ENCODE results near the gene TERF2IP. TPM values are rescaled to one million over a fixed set of nuclear protein-coding genes. Genes with fewer than 3 reads are reported as not detected.

TERF2IP gene
- total and polyA plus RNA-seq, 2 donors (not counting 1 experiment from before 2014, with no cell fraction given), result 63.1 to 74.6 TPM

DNA sequence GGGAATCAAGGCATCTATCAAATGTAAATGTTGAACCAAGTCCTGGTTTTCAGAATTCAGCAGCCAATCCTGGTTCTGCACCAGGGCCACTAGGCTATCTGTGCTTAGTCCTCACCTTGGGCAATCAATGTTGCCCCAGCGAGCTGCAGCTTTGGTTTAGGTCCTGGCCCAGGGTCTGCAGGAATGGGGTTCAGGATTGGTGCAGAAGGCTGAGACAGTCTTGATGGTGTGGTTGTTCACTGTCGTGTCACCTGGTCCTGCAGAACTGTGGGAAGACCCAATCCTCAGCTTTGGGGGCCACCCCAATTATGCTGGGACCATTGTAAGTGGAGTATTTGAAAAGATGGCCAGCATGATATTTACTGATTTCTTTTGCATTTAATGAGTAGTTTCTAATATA is 10.6 kb downstream of the TERF2IP start:
- Histone ChIP-seq H3K27me3 (replicated peaks in 1 of 4; ENCODE audit: control extremely low read depth in 1 of 4, control insufficient read depth in 3 of 4, insufficient read depth in 4 of 4, low read length in 3 of 4) (no peaks in the 10 kb centered on the region), H3K79me2 (ENCODE audit: control insufficient read depth, insufficient read depth, low read length) (peaks cover 34% of the 10 kb centered on the region), H3K4me2 (replicated peaks; ENCODE audit: low read depth, low read length, poor library complexity, severe bottlenecking) (no peak overlapping the region), H2AFZ (ENCODE audit: insufficient read depth, low read depth, low read length, poor library complexity, severe bottlenecking) (no peak overlapping the region), H3K9me3 (ENCODE audit: control extremely low read depth in 1 of 3, control insufficient read depth in 2 of 3, insufficient read depth in 1 of 3, low read length in 2 of 3) (no peaks in the 10 kb centered on the region), H3K9ac (ENCODE audit: low read length) (no peak overlapping the region), H3K4me3 (ENCODE audit: control extremely low read depth in 1 of 5, extremely low read depth in 1 of 5, insufficient read depth in 1 of 5, low read depth in 2 of 5, low read length in 4 of 5) (no peak overlapping the region), H3K4me1 (ENCODE audit: control insufficient read depth in 2 of 2, insufficient read depth in 2 of 2, low read length in 2 of 2) (peaks cover 4 to 8% of the 10 kb centered on the region in 2 donors), H3K36me3 (replicated peaks in 1 of 2; ENCODE audit: control extremely low read depth in 1 of 2, control insufficient read depth in 1 of 2, extremely low read depth in 1 of 2, insufficient read depth in 2 of 2, low read length in 1 of 2) (peaks cover 0 to 67% of the 10 kb centered on the region in 2 experiments), H3K27ac (ENCODE audit: low read length in 2 of 2) (no peak overlapping the region), H4K20me1 (ENCODE audit: control insufficient read depth, insufficient read depth, low read length, poor library complexity, severe bottlenecking) (peaks cover 57% of the 10 kb centered on the region)
- H3K27me3 Mint-ChIP-seq, result no peaks in the 10 kb centered on the region
- TF ChIP-seq CTCF (IDR thresholded peaks at IDR 0.05) (no peak), EZH2 (IDR thresholded peaks at IDR 0.05; ENCODE audit: borderline replicate concordance, insufficient read depth, low read depth, low read length, poor library complexity, severe bottlenecking) (no peak)
- H3K27ac Mint-ChIP-seq, result no peak overlapping the region
- no peak for DNase-seq
- intact Hi-C loops (cut with micrococcal nuclease), result no loop called here
- POLR2A ChIA-PET, result no interaction called here
- WGBS (ENCODE audit: insufficient coverage), result 94% methylated on average over 2 of the region's 2 CpGs
- no peak for ATAC-seq (ENCODE audit: low read depth)
- peaks cover 14% of the 10 kb centered on the region for H3K4me1 Mint-ChIP-seq
- no peak overlapping the region for H3K4me3 Mint-ChIP-seq
- H3K9me3 Mint-ChIP-seq (ENCODE audit: insufficient read depth), result no peaks in the 10 kb centered on the region
- CTCF ChIA-PET, result no interaction called here

GRCh38 chr16:75660321-75660720 is 12.7 kb downstream of the TERF2IP start:
- CTCF ChIA-PET, result interaction anchor here (1.3 kb wide), 1 partner anchor 13 kb away, joined by 5 read pairs; the partner anchor contains the start of genes KARS1 and TERF2IP
- peaks cover 13% of the 10 kb centered on the region for H3K79me2 ChIP-seq (ENCODE audit: control insufficient read depth, insufficient read depth, low read length)
- H3K9me3 ChIP-seq (ENCODE audit: control extremely low read depth in 1 of 3, control insufficient read depth in 2 of 3, insufficient read depth in 1 of 3, low read length in 2 of 3), result no peaks in the 10 kb centered on the region
- H3K9me3 Mint-ChIP-seq (ENCODE audit: insufficient read depth), result no peaks in the 10 kb centered on the region
- H3K27ac Mint-ChIP-seq, result no peak overlapping the region
- POLR2A ChIA-PET, result no interaction called here
- intact Hi-C loops (cut with micrococcal nuclease), result no loop called here
- no peak overlapping the region for H3K4me2 ChIP-seq (replicated peaks; ENCODE audit: low read depth, low read length, poor library complexity, severe bottlenecking)
- 100% methylated on average over 1 of the region's 6 CpGs for WGBS (ENCODE audit: insufficient coverage)
- H3K27ac ChIP-seq (ENCODE audit: low read length in 2 of 2), result no peak overlapping the region
- H3K4me3 Mint-ChIP-seq, result no peak overlapping the region
- no peak overlapping the region for H2AFZ ChIP-seq (ENCODE audit: insufficient read depth, low read depth, low read length, poor library complexity, severe bottlenecking)
- no peak overlapping the region for H3K9ac ChIP-seq (ENCODE audit: low read length)
- H3K4me1 ChIP-seq (ENCODE audit: control insufficient read depth in 2 of 2, insufficient read depth in 2 of 2, low read length in 2 of 2), result no peaks in the 10 kb centered on the region
- H3K36me3 ChIP-seq (replicated peaks in 1 of 2; ENCODE audit: control extremely low read depth in 1 of 2, control insufficient read depth in 1 of 2, extremely low read depth in 1 of 2, insufficient read depth in 2 of 2, low read length in 1 of 2), result peaks cover 0 to 56% of the 10 kb centered on the region in 2 experiments
- TF ChIP-seq CTCF (IDR thresholded peaks at IDR 0.05) (no peak), EZH2 (IDR thresholded peaks at IDR 0.05; ENCODE audit: borderline replicate concordance, insufficient read depth, low read depth, low read length, poor library complexity, severe bottlenecking) (no peak)
- H3K4me1 Mint-ChIP-seq, result peaks cover 2% of the 10 kb centered on the region
- H3K4me3 ChIP-seq (ENCODE audit: control extremely low read depth in 1 of 5, extremely low read depth in 1 of 5, insufficient read depth in 1 of 5, low read depth in 2 of 5, low read length in 4 of 5), result no peak overlapping the region
- H3K27me3 ChIP-seq (replicated peaks in 1 of 4; ENCODE audit: control extremely low read depth in 1 of 4, control insufficient read depth in 3 of 4, insufficient read depth in 4 of 4, low read length in 3 of 4), result no peaks in the 10 kb centered on the region
- DNase-seq (no peak), ATAC-seq (ENCODE audit: low read depth) (no peak)
- H4K20me1 ChIP-seq (ENCODE audit: control insufficient read depth, insufficient read depth, low read length, poor library complexity, severe bottlenecking), result peaks cover 39% of the 10 kb centered on the region
- H3K27me3 Mint-ChIP-seq, result no peaks in the 10 kb centered on the region
